Astrocyte of the cerebellum (primary cell): ENCODE data around the gene LECT2.

Source experiments
- DNase-seq: peaks from one replicate; pipeline ENCODE4 v3.0.0-alpha.2; 2011; ENCODE audit warnings: low read depth
- H3K4me3 ChIP-seq: 2 replicates; pipeline ENCODE4 v1.5.1; 2011; ENCODE audit warnings: mild to moderate bottlenecking, low read depth, low read length, moderate library complexity
- CTCF ChIP-seq: IDR thresholded peaks from 2 replicates; pipeline ENCODE4 v1.5.1; 2012; ENCODE audit warnings: low read length, low read depth, moderate library complexity, mild to moderate bottlenecking; ENCODE audit errors: missing control alignments
- in situ Hi-C: cut with HindIII; loops from 2 replicates; pipeline ENCODE4 v1.10.0; 2017; ENCODE audit warnings: low sequenced_read_pairs

LECT2 gene

GRCh38 chr5:135900276-135900675 is 54.5 kb downstream of the LECT2 start:
- in situ Hi-C loops = no loop called here
- no peak for TF ChIP-seq CTCF

GRCh38 chr5:135898651-135899050 is 56.1 kb downstream of the LECT2 start:
- DNase-seq = no peak
- no peak for TF ChIP-seq CTCF
- no peak overlapping the region for H3K4me3 ChIP-seq
- in situ Hi-C loops = no loop called here

More at GRCh38 chr5:135900276-135900675, 54.5 kb downstream of the LECT2 start:
- no peak overlapping the region for H3K4me3 ChIP-seq
- no peak for DNase-seq
